ENCODE measurements around the gene MTHFD2.
"Not testable (repeated sequence)": the region's sequence is repeated elsewhere in the genome, so short reads cannot be mapped to it uniquely, and the experiment has no call there.

Gene MTHFD2

GRCh38 chr2:74181739-74182138 lies 16.7 kb upstream of the MTHFD2 start:
- Mint-ChIP-seq H3K4me3 (no peak overlapping the region), H3K9me3 (no peaks in the 10 kb centered on the region), H3K27me3 (no peaks in the 10 kb centered on the region), H3K36me3 (ENCODE audit: insufficient read depth) (peaks cover 16% of the 10 kb centered on the region), H3K4me1 (peaks cover 19% of the 10 kb centered on the region), H3K27ac (ENCODE audit: low read depth) (no peak overlapping the region)
- no peak for ATAC-seq (replicated peaks; ENCODE audit: extremely low read depth, poor library complexity, severe bottlenecking)
- no peak for DNase-seq (ENCODE audit: low spot score in 2 of 2)

GRCh38 chr2:74183878-74184277 lies 14.5 kb upstream of the MTHFD2 start:
- ATAC-seq (replicated peaks; ENCODE audit: extremely low read depth, poor library complexity, severe bottlenecking) (no peak), DNase-seq (ENCODE audit: low spot score in 2 of 2) (no peak)
- Mint-ChIP-seq H3K4me3 (no peak overlapping the region), H3K27me3 (no peaks in the 10 kb centered on the region), H3K4me1 (peaks cover 10% of the 10 kb centered on the region), H3K9me3 (no peaks in the 10 kb centered on the region), H3K36me3 (ENCODE audit: insufficient read depth) (peaks cover 4% of the 10 kb centered on the region), H3K27ac (ENCODE audit: low read depth) (no peak overlapping the region)

- peaks cover 10% of the 10 kb centered on the region for H3K4me1 Mint-ChIP-seq
- peak in 1 of 2 donors; percentile 25 for DNase-seq (ENCODE audit: low spot score in 2 of 2)
These were observed 12.4 kb upstream of the MTHFD2 start for GRCh38 chr2:74186038-74186437.

GRCh38 chr2:74186706-74187105 lies 11.7 kb upstream of the MTHFD2 start:
- H3K36me3 Mint-ChIP-seq (ENCODE audit: insufficient read depth); H3K9me3 Mint-ChIP-seq; H3K4me3 Mint-ChIP-seq; H3K27ac Mint-ChIP-seq (ENCODE audit: low read depth); H3K27me3 Mint-ChIP-seq; ATAC-seq (replicated peaks; ENCODE audit: extremely low read depth, poor library complexity, severe bottlenecking); DNase-seq (ENCODE audit: low spot score in 2 of 2): not testable (repeated sequence)
- H3K4me1 Mint-ChIP-seq, result peaks cover 10% of the 10 kb centered on the region

More at GRCh38 chr2:74186038-74186437, 12.4 kb upstream of the MTHFD2 start:
- Mint-ChIP-seq H3K4me3 (peak overlapping the region; percentile 31), H3K27ac (ENCODE audit: low read depth) (peak overlapping the region; percentile 56), H3K9me3 (no peaks in the 10 kb centered on the region), H3K27me3 (no peaks in the 10 kb centered on the region), H3K36me3 (ENCODE audit: insufficient read depth) (peaks cover 2% of the 10 kb centered on the region)
- ATAC-seq (replicated peaks; ENCODE audit: extremely low read depth, poor library complexity, severe bottlenecking), result peak; percentile 84

GRCh38 chr2:74188018-74188601 lies 10.3 kb upstream of the MTHFD2 start:
- Mint-ChIP-seq H3K4me1 (peaks cover 10% of the 10 kb centered on the region), H3K27me3 (no peaks in the 10 kb centered on the region), H3K4me3 (no peak overlapping the region), H3K27ac (ENCODE audit: low read depth) (no peak overlapping the region), H3K9me3 (no peaks in the 10 kb centered on the region), H3K36me3 (ENCODE audit: insufficient read depth) (peaks cover 2% of the 10 kb centered on the region)
- DNase-seq (ENCODE audit: low spot score in 2 of 2) (no peak), ATAC-seq (replicated peaks; ENCODE audit: extremely low read depth, poor library complexity, severe bottlenecking) (no peak)

- Mint-ChIP-seq H3K9me3 (no peaks in the 10 kb centered on the region), H3K27me3 (no peaks in the 10 kb centered on the region), H3K36me3 (ENCODE audit: insufficient read depth) (peaks cover 2% of the 10 kb centered on the region), H3K27ac (ENCODE audit: low read depth) (no peak overlapping the region), H3K4me3 (no peak overlapping the region), H3K4me1 (peaks cover 10% of the 10 kb centered on the region)
- ATAC-seq (replicated peaks; ENCODE audit: extremely low read depth, poor library complexity, severe bottlenecking), result no peak
- DNase-seq (ENCODE audit: low spot score in 2 of 2), result no peak
These were observed 9.7 kb upstream of the MTHFD2 start for GRCh38 chr2:74188696-74189095.

GRCh38 chr2:74191596-74192380 lies 6.6 kb upstream of the MTHFD2 start:
- Mint-ChIP-seq H3K9me3 (no peaks in the 10 kb centered on the region), H3K27ac (ENCODE audit: low read depth) (no peak overlapping the region), H3K4me1 (no peaks in the 10 kb centered on the region), H3K27me3 (no peaks in the 10 kb centered on the region), H3K36me3 (ENCODE audit: insufficient read depth) (peaks cover 2% of the 10 kb centered on the region), H3K4me3 (no peak overlapping the region)
- DNase-seq (ENCODE audit: low spot score in 2 of 2), result no peak
- ATAC-seq (replicated peaks; ENCODE audit: extremely low read depth, poor library complexity, severe bottlenecking), result no peak

GRCh38 chr2:74194799-74195198 lies 3.6 kb upstream of the MTHFD2 start:
- DNase-seq (ENCODE audit: low spot score in 2 of 2), result no peak
- H3K4me3 Mint-ChIP-seq, result no peak overlapping the region
- peaks cover 20% of the 10 kb centered on the region for H3K4me1 Mint-ChIP-seq
- ATAC-seq (replicated peaks; ENCODE audit: extremely low read depth, poor library complexity, severe bottlenecking), result no peak
- H3K27ac Mint-ChIP-seq (ENCODE audit: low read depth), result no peak overlapping the region
- H3K36me3 Mint-ChIP-seq (ENCODE audit: insufficient read depth), result peaks cover 9% of the 10 kb centered on the region
- H3K9me3 Mint-ChIP-seq, result no peaks in the 10 kb centered on the region
- no peaks in the 10 kb centered on the region for H3K27me3 Mint-ChIP-seq

- Mint-ChIP-seq H3K4me1 (peaks cover 29% of the 10 kb centered on the region), H3K36me3 (ENCODE audit: insufficient read depth) (peaks cover 9% of the 10 kb centered on the region), H3K9me3 (no peaks in the 10 kb centered on the region), H3K27me3 (no peaks in the 10 kb centered on the region), H3K4me3 (peak overlapping the region; percentile 13), H3K27ac (ENCODE audit: low read depth) (no peak overlapping the region)
- no peak for DNase-seq (ENCODE audit: low spot score in 2 of 2)
- ATAC-seq (replicated peaks; ENCODE audit: extremely low read depth, poor library complexity, severe bottlenecking), result no peak
These were observed 1.4 kb upstream of the MTHFD2 start for GRCh38 chr2:74197049-74197448.

- no peak for ATAC-seq (replicated peaks; ENCODE audit: extremely low read depth, poor library complexity, severe bottlenecking)
- Mint-ChIP-seq H3K4me1 (peaks cover 29% of the 10 kb centered on the region), H3K9me3 (no peaks in the 10 kb centered on the region), H3K4me3 (peak overlapping the region; percentile 97), H3K27ac (ENCODE audit: low read depth) (peak overlapping the region; percentile 97), H3K27me3 (no peaks in the 10 kb centered on the region), H3K36me3 (ENCODE audit: insufficient read depth) (peaks cover 13% of the 10 kb centered on the region)
- DNase-seq (ENCODE audit: low spot score in 2 of 2), result no peak
These were observed 373 bp upstream of the MTHFD2 start for GRCh38 chr2:74198023-74198460.

GRCh38 chr2:74199275-74199701 lies 873 bp downstream of the MTHFD2 start:
- peak overlapping the region; percentile 97 for H3K27ac Mint-ChIP-seq (ENCODE audit: low read depth)
- ATAC-seq (replicated peaks; ENCODE audit: extremely low read depth, poor library complexity, severe bottlenecking), result peak; percentile 5
- peaks cover 13% of the 10 kb centered on the region for H3K36me3 Mint-ChIP-seq (ENCODE audit: insufficient read depth)
- H3K4me1 Mint-ChIP-seq, result peaks cover 29% of the 10 kb centered on the region
- no peak for DNase-seq (ENCODE audit: low spot score in 2 of 2)
- no peaks in the 10 kb centered on the region for H3K27me3 Mint-ChIP-seq
- no peaks in the 10 kb centered on the region for H3K9me3 Mint-ChIP-seq
- peak overlapping the region; percentile 97 for H3K4me3 Mint-ChIP-seq

- Mint-ChIP-seq H3K9me3 (no peaks in the 10 kb centered on the region), H3K27ac (ENCODE audit: low read depth) (peak overlapping the region; percentile 97), H3K4me3 (peak overlapping the region; percentile 97), H3K4me1 (peaks cover 29% of the 10 kb centered on the region), H3K27me3 (no peaks in the 10 kb centered on the region), H3K36me3 (ENCODE audit: insufficient read depth) (peaks cover 13% of the 10 kb centered on the region)
- DNase-seq (ENCODE audit: low spot score in 2 of 2) (no peak), ATAC-seq (replicated peaks; ENCODE audit: extremely low read depth, poor library complexity, severe bottlenecking) (no peak)
These were observed 1.5 kb downstream of the MTHFD2 start for GRCh38 chr2:74199871-74200305.

- DNase-seq (ENCODE audit: low spot score in 2 of 2) (no peak), ATAC-seq (replicated peaks; ENCODE audit: extremely low read depth, poor library complexity, severe bottlenecking) (no peak)
- Mint-ChIP-seq H3K4me3 (no peak overlapping the region), H3K27ac (ENCODE audit: low read depth) (no peak overlapping the region), H3K27me3 (no peaks in the 10 kb centered on the region), H3K36me3 (ENCODE audit: insufficient read depth) (peaks cover 13% of the 10 kb centered on the region), H3K9me3 (no peaks in the 10 kb centered on the region), H3K4me1 (peaks cover 38% of the 10 kb centered on the region)
These were observed 2.8 kb downstream of the MTHFD2 start for GRCh38 chr2:74201196-74201595.
